GM18868 (cell line): Measurements from ENCODE around the gene MEGF11.
"Not testable (repeated sequence)": the region's sequence is repeated elsewhere in the genome, so short reads cannot be mapped to it uniquely, and the experiment has no call there.

Experiments
- ATAC-seq: cut with Tn5 transposase; IDR thresholded peaks from one replicate; pipeline ENCODE4 v1.9.1; 2021; ENCODE audit warnings: mild to moderate bottlenecking, moderate library complexity; ENCODE audit not compliant: unreplicated experiment

MEGF11 gene

GRCh38 chr15:65986416-65986815, 267.1 kb downstream of the MEGF11 start:
- no peak for ATAC-seq

- no peak for ATAC-seq
Measured at GRCh38 chr15:65985387-65985786, 268.2 kb downstream of the MEGF11 start.

GRCh38 chr15:65982627-65983322, 270.8 kb downstream of the MEGF11 start:
- no peak for ATAC-seq

GRCh38 chr15:65981837-65982626, 271.5 kb downstream of the MEGF11 start:
- no peak for ATAC-seq

- ATAC-seq = no peak
Measured at GRCh38 chr15:65980824-65981456, 272.6 kb downstream of the MEGF11 start.

- ATAC-seq = no peak
Measured at GRCh38 chr15:65979837-65980236, 273.7 kb downstream of the MEGF11 start.

- ATAC-seq = no peak
Measured at GRCh38 chr15:65979316-65979715, 274.2 kb downstream of the MEGF11 start.

- no peak for ATAC-seq
Measured at GRCh38 chr15:65978110-65978509, 275.4 kb downstream of the MEGF11 start.

GRCh38 chr15:65976196-65976595, 277.4 kb downstream of the MEGF11 start:
- ATAC-seq = not testable (repeated sequence)

- ATAC-seq = no peak
Measured at GRCh38 chr15:65971741-65971995, 281.9 kb downstream of the MEGF11 start.

- no peak for ATAC-seq
Measured at GRCh38 chr15:65970937-65971740, 282.4 kb downstream of the MEGF11 start.

- ATAC-seq = no peak
Measured at GRCh38 chr15:65969865-65970816, 283.4 kb downstream of the MEGF11 start.

- ATAC-seq = no peak
Measured at GRCh38 chr15:65968511-65968910, 285.0 kb downstream of the MEGF11 start.

GRCh38 chr15:65964792-65965433, 288.6 kb downstream of the MEGF11 start:
- no peak for ATAC-seq

- ATAC-seq = no peak
Measured at GRCh38 chr15:65963911-65964482, 289.6 kb downstream of the MEGF11 start.

GRCh38 chr15:65963358-65963757, 290.2 kb downstream of the MEGF11 start:
- ATAC-seq = no peak

- no peak for ATAC-seq
Measured at GRCh38 chr15:65962187-65962586, 291.4 kb downstream of the MEGF11 start.

GRCh38 chr15:65960586-65960985, 293.0 kb downstream of the MEGF11 start:
- no peak for ATAC-seq

GRCh38 chr15:65958835-65959234, 294.7 kb downstream of the MEGF11 start:
- ATAC-seq = no peak
